Adipocyte (in vitro differentiated cells): ENCODE measurements around the gene ZNF764.
"Not testable (repeated sequence)": the region's sequence is repeated elsewhere in the genome, so short reads cannot be mapped to it uniquely, and the experiment has no call there.

Experiments used
- DNase-seq: peaks from one replicate; pipeline ENCODE4 v3.0.0-alpha.2; 2015; ENCODE audit warnings: low read depth
- H3K27me3 ChIP-seq: replicated peaks from 2 replicates; pipeline ENCODE4 v1.7.0; 2013; ENCODE audit warnings: mild to moderate bottlenecking, low read length, moderate library complexity; ENCODE audit not compliant: control insufficient read depth, insufficient read depth
- H3K36me3 ChIP-seq: 2 replicates; pipeline ENCODE4 v1.7.0; 2013; ENCODE audit warnings: low read length, mild to moderate bottlenecking, moderate library complexity; ENCODE audit not compliant: control insufficient read depth, insufficient read depth, severe bottlenecking
- H3K4me1 ChIP-seq: 2 replicates; pipeline ENCODE4 v1.7.0; 2013; ENCODE audit warnings: mild to moderate bottlenecking, low read length, moderate library complexity; ENCODE audit not compliant: control insufficient read depth, insufficient read depth
- H3K4me3 ChIP-seq: 2 replicates; pipeline ENCODE4 v1.7.0; 2013; ENCODE audit warnings: mild to moderate bottlenecking, low read length, moderate library complexity
- H3K9ac ChIP-seq: 2 replicates; pipeline ENCODE4 v1.7.0; 2013; ENCODE audit warnings: mild to moderate bottlenecking, low read length, moderate library complexity
- H3K9me3 ChIP-seq: 2 replicates; pipeline ENCODE4 v1.7.0; 2013; ENCODE audit warnings: mild to moderate bottlenecking, low read length, moderate library complexity; ENCODE audit not compliant: control insufficient read depth

The ZNF764 gene

GRCh38 chr16:30557957-30558788, at the start of gene ZNF764:
Gene ZNF764, minus strand, starts transcription at chr16:30558374. Its CDS starts 192 bp downstream, at chr16:30558182.
- H3K36me3 ChIP-seq, result peaks cover 14% of the 10 kb centered on the region
- no peaks in the 10 kb centered on the region for H3K27me3 ChIP-seq
- peak; percentile 100 for DNase-seq
- peaks cover 4% of the 10 kb centered on the region for H3K4me1 ChIP-seq
- H3K9me3 ChIP-seq, result no peaks in the 10 kb centered on the region
- peak within 1 kb of the TSS; percentile 91 for H3K4me3 ChIP-seq
- peak within 1 kb of the TSS; percentile 95 for H3K9ac ChIP-seq

DNA sequence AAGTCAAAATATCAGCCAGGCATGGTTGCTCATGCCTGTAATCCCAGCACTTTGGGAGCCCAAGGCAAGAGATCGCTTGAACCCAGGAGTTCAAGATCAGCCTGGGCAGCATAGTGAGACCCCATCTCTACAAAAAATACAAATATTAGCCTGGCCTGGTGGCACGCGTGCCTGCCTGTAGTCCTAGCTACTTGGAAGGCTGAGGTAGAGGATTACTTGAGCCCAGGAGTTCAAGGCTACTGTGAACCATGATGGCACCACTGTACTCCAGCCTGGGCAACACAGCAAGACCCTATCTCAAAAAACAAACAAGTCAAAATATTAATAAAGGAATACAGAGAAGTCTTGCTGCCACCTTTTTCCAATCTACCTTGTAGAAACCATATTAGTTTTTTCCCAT, 47.8 kb upstream of the ZNF764 start:
- H3K4me1 ChIP-seq, result peaks cover 29% of the 10 kb centered on the region
- H3K4me3 ChIP-seq, result no peak overlapping the region
- H3K9me3 ChIP-seq, result no peaks in the 10 kb centered on the region
- H3K27me3 ChIP-seq, result no peaks in the 10 kb centered on the region
- H3K9ac ChIP-seq, result no peak overlapping the region
- no peak for DNase-seq
- H3K36me3 ChIP-seq, result peaks cover 35% of the 10 kb centered on the region

DNA sequence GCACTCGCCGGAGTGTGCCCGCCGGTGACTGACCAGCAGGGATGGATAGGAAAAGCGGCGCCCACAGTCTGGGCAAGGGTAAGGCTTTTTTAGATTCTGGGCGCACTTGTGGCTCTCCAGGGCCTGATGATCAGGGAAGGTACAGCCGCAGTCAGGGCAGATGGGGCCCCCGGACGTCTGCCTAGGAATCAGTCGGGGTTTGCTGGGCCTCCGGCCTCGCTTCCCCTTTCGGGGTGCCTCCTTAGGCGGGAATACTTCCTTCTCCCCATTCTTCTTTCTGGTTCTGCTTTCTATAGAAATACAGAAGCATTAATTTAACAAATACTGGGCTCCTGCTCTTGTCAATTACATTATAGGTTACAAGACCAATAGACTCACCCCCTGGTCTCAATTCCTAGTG, 47.0 kb upstream of the ZNF764 start:
- Histone ChIP-seq H3K9ac (no peak overlapping the region), H3K27me3 (no peaks in the 10 kb centered on the region), H3K36me3 (peaks cover 35% of the 10 kb centered on the region), H3K4me1 (peaks cover 29% of the 10 kb centered on the region), H3K4me3 (no peak overlapping the region), H3K9me3 (no peaks in the 10 kb centered on the region)
- DNase-seq, result no peak

- H3K9me3 ChIP-seq, result no peaks in the 10 kb centered on the region
- H3K4me1 ChIP-seq, result peaks cover 28% of the 10 kb centered on the region
- no peak overlapping the region for H3K9ac ChIP-seq
- H3K27me3 ChIP-seq, result no peaks in the 10 kb centered on the region
- peaks cover 35% of the 10 kb centered on the region for H3K36me3 ChIP-seq
- no peak overlapping the region for H3K4me3 ChIP-seq
- DNase-seq, result no peak
Measured at GRCh38 chr16:30604316-30604947, 46.3 kb upstream of the ZNF764 start.

GRCh38 chr16:30603945-30604315, 45.8 kb upstream of the ZNF764 start:
- Histone ChIP-seq H3K4me3 (no peak overlapping the region), H3K4me1 (peaks cover 23% of the 10 kb centered on the region), H3K36me3 (peaks cover 35% of the 10 kb centered on the region), H3K9ac (no peak overlapping the region), H3K27me3 (no peaks in the 10 kb centered on the region), H3K9me3 (no peaks in the 10 kb centered on the region)
- DNase-seq, result no peak

GRCh38 chr16:30602616-30603277, 44.6 kb upstream of the ZNF764 start:
- no peaks in the 10 kb centered on the region for H3K27me3 ChIP-seq
- H3K4me1 ChIP-seq, result peaks cover 22% of the 10 kb centered on the region
- DNase-seq, result peak; percentile 66
- H3K36me3 ChIP-seq, result peaks cover 35% of the 10 kb centered on the region
- H3K9ac ChIP-seq, result peak overlapping the region; percentile 48
- H3K4me3 ChIP-seq, result no peak overlapping the region
- H3K9me3 ChIP-seq, result no peaks in the 10 kb centered on the region

DNA sequence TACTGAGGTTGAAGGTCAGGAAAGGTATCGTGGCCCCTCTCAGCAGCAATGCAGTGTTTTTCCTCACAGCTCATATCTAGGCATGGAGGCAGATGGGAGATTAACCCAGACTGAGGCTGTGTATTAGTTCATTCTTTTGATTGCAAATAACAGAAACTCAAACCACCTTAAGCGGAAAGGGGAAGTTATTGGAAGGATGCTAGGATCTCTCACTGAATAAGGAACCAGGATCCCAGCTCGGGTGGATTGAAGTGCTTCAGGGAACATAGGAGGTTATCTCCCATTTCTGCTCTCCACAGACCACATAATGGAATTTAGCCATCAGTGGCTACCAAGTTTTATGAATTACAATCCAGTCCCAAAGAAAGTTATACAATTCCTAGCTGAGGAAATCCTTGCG, 43.8 kb upstream of the ZNF764 start:
- Histone ChIP-seq H3K27me3 (no peaks in the 10 kb centered on the region), H3K9me3 (no peaks in the 10 kb centered on the region), H3K9ac (no peak overlapping the region), H3K4me3 (no peak overlapping the region), H3K36me3 (peaks cover 32% of the 10 kb centered on the region), H3K4me1 (peaks cover 22% of the 10 kb centered on the region)
- no peak for DNase-seq

DNA sequence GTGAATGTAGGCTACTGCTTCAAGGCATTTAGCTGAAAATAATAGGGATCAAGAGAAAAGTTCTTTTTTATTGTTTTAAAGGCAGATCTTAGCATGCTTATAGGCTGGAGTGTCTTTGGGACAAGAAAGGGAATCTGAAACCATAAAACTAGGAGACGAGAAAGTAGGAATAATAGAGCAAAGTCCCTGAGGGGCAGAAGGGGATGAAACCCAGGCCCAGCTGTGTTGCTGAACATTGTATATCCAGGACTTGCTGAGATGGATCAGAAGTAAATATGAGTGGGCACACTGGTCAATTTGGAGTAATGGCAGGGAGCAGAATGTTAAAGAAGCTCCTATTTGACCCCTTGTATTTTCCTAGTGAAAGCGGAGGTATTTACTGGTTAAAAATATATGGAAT, 42.8 kb upstream of the ZNF764 start:
- H3K4me3 ChIP-seq, result no peak overlapping the region
- no peak overlapping the region for H3K9ac ChIP-seq
- no peaks in the 10 kb centered on the region for H3K27me3 ChIP-seq
- H3K9me3 ChIP-seq, result no peaks in the 10 kb centered on the region
- peaks cover 24% of the 10 kb centered on the region for H3K36me3 ChIP-seq
- no peak for DNase-seq
- peaks cover 22% of the 10 kb centered on the region for H3K4me1 ChIP-seq

DNA sequence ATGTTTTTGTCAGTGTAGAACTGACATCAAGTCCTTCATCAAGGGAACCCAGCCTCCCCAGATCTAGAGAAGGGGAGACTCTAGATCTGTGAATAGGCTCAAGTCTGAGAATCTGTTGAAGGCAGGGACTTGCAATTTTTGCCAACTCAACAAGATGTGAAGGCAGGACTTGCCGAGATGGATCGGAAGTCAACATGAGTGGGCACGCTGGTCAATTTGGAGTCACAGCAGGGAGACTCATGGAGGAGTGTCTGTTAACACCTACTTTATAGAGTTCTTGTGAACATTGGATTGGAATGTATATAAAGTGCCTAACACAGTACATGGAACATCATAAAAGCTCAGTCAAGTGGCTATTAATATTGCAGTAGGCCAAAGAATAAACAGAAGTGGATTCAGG, 42.0 kb upstream of the ZNF764 start:
- Histone ChIP-seq H3K9ac (no peak overlapping the region), H3K9me3 (no peaks in the 10 kb centered on the region), H3K4me1 (peaks cover 22% of the 10 kb centered on the region), H3K36me3 (peaks cover 21% of the 10 kb centered on the region), H3K4me3 (no peak overlapping the region), H3K27me3 (no peaks in the 10 kb centered on the region)
- DNase-seq, result no peak

- no peak for DNase-seq
- Histone ChIP-seq H3K4me1 (no peaks in the 10 kb centered on the region), H3K4me3 (no peak overlapping the region), H3K27me3 (no peaks in the 10 kb centered on the region), H3K9ac (no peak overlapping the region), H3K36me3 (no peaks in the 10 kb centered on the region), H3K9me3 (no peaks in the 10 kb centered on the region)
Measured at GRCh38 chr16:30592871-30593270, 34.7 kb upstream of the ZNF764 start.

- H3K36me3 ChIP-seq, H3K27me3 ChIP-seq: not testable (repeated sequence)
Measured at GRCh38 chr16:30590869-30591268, 32.7 kb upstream of the ZNF764 start.

More at GRCh38 chr16:30590869-30591268, 32.7 kb upstream of the ZNF764 start:
- not testable (repeated sequence) for H3K9me3 ChIP-seq, DNase-seq, H3K4me1 ChIP-seq, H3K9ac ChIP-seq, H3K4me3 ChIP-seq
